OCI-LY7 (cell line): ENCODE data around the gene KRT80.

Experiments
- CTCF ChIP-seq: fragments of 200-600 bp; sonication (generic); conservative IDR thresholded peaks from 2 replicates; pipeline ENCODE4 v1.5.1; 2014; ENCODE audit warnings: mild to moderate bottlenecking, antibody characterized with exemption, low read length, moderate library complexity, mixed read lengths
- EZH2phosphoT487 ChIP-seq: fragments of 200-600 bp; sonication (generic); IDR thresholded peaks from 2 replicates; pipeline ENCODE4 v1.6.1; 2018; ENCODE audit warnings: low read depth, borderline replicate concordance, mild to moderate bottlenecking, mixed run types, antibody characterized with exemption, low read length, moderate library complexity, mixed read lengths

- TF ChIP-seq CTCF (no peak), EZH2phosphoT487 (no peak)
Measured at GRCh38 chr12:52222692-52223091, 30.9 kb upstream of the KRT80 start.
